DMS53 treated with DMSO at 0.1 percent for 48 hours (cell line): ENCODE data around the gene ERGIC2.

ENCODE experiments used
- DNase-seq: peaks from one replicate; lab custom pipeline; 2025; ENCODE audit not compliant: unreplicated experiment; lab: John Stamatoyannopoulos, UW

The ERGIC2 gene

GRCh38 chr12:29376118-29376517 lies 4.9 kb downstream of the ERGIC2 start:
- no peak for DNase-seq

GRCh38 chr12:29374913-29375312 lies 6.1 kb downstream of the ERGIC2 start:
- no peak for DNase-seq

- no peak for DNase-seq
Observed at GRCh38 chr12:29374012-29374411, 7.0 kb downstream of the ERGIC2 start.

- DNase-seq, result no peak
Observed at GRCh38 chr12:29365091-29365490, 15.9 kb downstream of the ERGIC2 start.

- DNase-seq, result no peak
Observed at GRCh38 chr12:29354954-29355353, 26.0 kb downstream of the ERGIC2 start.

GRCh38 chr12:29350080-29350479 lies 30.9 kb downstream of the ERGIC2 start:
- DNase-seq, result peak; percentile 38

GRCh38 chr12:29346769-29347421 lies 34.1 kb downstream of the ERGIC2 start:
- DNase-seq, result no peak

- DNase-seq, result no peak
Observed at GRCh38 chr12:29343022-29343799, 37.8 kb downstream of the ERGIC2 start.

GRCh38 chr12:29337325-29337724 lies 43.6 kb downstream of the ERGIC2 start:
- no peak for DNase-seq

- no peak for DNase-seq
Observed at GRCh38 chr12:29334937-29335336, 46.0 kb downstream of the ERGIC2 start.

- no peak for DNase-seq
Observed at GRCh38 chr12:29333178-29333577, 47.8 kb downstream of the ERGIC2 start.

GRCh38 chr12:29329411-29329810 lies 51.6 kb downstream of the ERGIC2 start:
- no peak for DNase-seq

- DNase-seq, result no peak
Observed at GRCh38 chr12:29322157-29322556, 58.8 kb downstream of the ERGIC2 start.

- DNase-seq, result no peak
Observed at GRCh38 chr12:29320295-29321085, 60.5 kb downstream of the ERGIC2 start.

GRCh38 chr12:29317556-29318363 lies 63.2 kb downstream of the ERGIC2 start:
- DNase-seq, result peak; percentile 95

- no peak for DNase-seq
Observed at GRCh38 chr12:29316752-29317151, 64.2 kb downstream of the ERGIC2 start.

GRCh38 chr12:29314416-29314815 lies 66.6 kb downstream of the ERGIC2 start:
- no peak for DNase-seq

GRCh38 chr12:29310899-29311298 lies 70.1 kb downstream of the ERGIC2 start:
- DNase-seq, result no peak

- peak; percentile 21 for DNase-seq
Observed at GRCh38 chr12:29309320-29309902, 71.6 kb downstream of the ERGIC2 start.

GRCh38 chr12:29306682-29307081 lies 74.3 kb downstream of the ERGIC2 start:
- no peak for DNase-seq

- DNase-seq, result no peak
Observed at GRCh38 chr12:29306266-29306665, 74.7 kb downstream of the ERGIC2 start.
